Transverse colon (tissue), 3 donors: ENCODE measurements around the gene MEGF8.

Experiments
- EP300 ChIP-seq: sonication (generic); formaldehyde crosslinking; IDR thresholded peaks from one replicate; pipeline ENCODE4 v1.6.1; 2017; ENCODE audit warnings: antibody characterized with exemption, low read depth
- POLR2A ChIP-seq: fragments of 450-650 bp; IDR thresholded peaks from one replicate; pipeline ENCODE4 v1.6.1; 2016; ENCODE audit warnings: antibody characterized with exemption, mild to moderate bottlenecking, moderate library complexity
- TF ChIP-seq, protein P1 (sequence below), 5 experiments: fragments of 200-600 bp in 3 of 5; fragments of 450-650 bp in 2 of 5; sonication (generic) in 3 of 5; IDR thresholded peaks; 1 replicate in 2 of 5; 2 replicates in 3 of 5; pipeline ENCODE4 v1.5.1; 2016 to 2017; ENCODE audit warnings: antibody characterized with exemption in 5 of 5, inconsistent platforms in 3 of 5, mild to moderate bottlenecking in 2 of 5, moderate library complexity in 1 of 5

DNA sequence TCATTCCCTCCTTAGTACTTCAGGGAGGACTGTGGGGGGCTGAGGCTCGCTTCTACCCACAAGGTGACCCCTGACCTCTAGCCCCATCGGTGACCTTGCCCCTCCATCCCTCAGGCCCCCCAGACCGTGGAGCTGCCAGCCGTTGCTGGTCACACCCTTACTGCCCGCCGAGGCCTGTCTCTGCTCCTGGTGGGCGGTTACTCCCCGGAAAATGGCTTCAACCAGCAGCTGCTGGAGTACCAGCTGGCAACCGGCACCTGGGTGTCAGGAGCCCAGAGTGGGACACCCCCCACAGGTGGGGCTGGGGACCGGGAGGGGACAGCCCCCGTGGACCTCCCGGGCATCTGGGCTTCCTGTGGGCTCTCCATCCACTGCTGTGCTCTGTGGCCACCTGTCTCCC is 31.9 kb downstream of the MEGF8 start:
- TF ChIP-seq, protein P1, sequence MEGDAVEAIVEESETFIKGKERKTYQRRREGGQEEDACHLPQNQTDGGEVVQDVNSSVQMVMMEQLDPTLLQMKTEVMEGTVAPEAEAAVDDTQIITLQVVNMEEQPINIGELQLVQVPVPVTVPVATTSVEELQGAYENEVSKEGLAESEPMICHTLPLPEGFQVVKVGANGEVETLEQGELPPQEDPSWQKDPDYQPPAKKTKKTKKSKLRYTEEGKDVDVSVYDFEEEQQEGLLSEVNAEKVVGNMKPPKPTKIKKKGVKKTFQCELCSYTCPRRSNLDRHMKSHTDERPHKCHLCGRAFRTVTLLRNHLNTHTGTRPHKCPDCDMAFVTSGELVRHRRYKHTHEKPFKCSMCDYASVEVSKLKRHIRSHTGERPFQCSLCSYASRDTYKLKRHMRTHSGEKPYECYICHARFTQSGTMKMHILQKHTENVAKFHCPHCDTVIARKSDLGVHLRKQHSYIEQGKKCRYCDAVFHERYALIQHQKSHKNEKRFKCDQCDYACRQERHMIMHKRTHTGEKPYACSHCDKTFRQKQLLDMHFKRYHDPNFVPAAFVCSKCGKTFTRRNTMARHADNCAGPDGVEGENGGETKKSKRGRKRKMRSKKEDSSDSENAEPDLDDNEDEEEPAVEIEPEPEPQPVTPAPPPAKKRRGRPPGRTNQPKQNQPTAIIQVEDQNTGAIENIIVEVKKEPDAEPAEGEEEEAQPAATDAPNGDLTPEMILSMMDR (IDR thresholded peaks at IDR 0.05), result no peak
- TF ChIP-seq POLR2A, result no peak
- no peak for TF ChIP-seq EP300
